Activated naive CD8-positive, alpha-beta T cell treated with anti-CD3 and anti-CD28 coated beads, Interleukin-2, amount 50 U/mL, for 16 hours (primary cell): Measurements from ENCODE around the gene PDGFA.
"Not testable (repeated sequence)": the region's sequence is repeated elsewhere in the genome, so short reads cannot be mapped to it uniquely, and the experiment has no call there.

Source experiments
- DNase-seq: peaks from one replicate; pipeline ENCODE4 v3.0.0-alpha.2; 2020; ENCODE audit warnings: low read depth, low spot score

The PDGFA gene

DNA sequence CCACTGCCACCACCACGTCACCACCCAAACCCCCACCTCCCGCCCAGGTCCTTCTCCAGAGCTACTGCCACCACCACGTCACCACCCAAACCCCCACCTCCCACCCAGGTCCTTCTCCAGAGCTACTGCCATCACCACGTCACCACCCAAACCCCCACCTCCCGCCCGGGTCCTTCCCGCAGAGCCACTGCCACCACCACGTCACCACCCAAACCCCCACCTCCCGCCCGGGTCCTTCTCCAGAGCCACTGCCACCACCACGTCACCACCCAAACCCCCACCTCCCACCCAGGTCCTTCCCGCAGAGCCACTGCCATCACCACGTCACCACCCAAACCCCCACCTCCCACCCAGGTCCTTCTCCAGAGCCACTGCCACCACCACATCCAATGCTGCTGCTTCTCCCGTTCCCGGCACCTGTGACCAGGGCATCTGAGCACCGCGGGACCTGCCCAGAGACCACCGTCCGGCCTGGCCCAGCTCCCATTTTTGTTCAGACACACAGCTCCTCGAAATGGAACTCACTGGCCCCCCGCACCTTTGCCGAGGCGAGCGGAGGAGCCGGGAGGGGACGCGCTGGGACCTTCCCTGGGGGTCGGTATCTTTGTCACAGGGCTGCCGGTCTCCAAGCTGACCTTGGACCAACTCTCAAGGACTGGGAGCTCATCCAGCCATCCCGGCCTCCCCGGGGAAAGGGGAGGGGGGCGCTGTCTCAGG lies 32.7 kb upstream of the PDGFA start:
- DNase-seq: not testable (repeated sequence)

DNA sequence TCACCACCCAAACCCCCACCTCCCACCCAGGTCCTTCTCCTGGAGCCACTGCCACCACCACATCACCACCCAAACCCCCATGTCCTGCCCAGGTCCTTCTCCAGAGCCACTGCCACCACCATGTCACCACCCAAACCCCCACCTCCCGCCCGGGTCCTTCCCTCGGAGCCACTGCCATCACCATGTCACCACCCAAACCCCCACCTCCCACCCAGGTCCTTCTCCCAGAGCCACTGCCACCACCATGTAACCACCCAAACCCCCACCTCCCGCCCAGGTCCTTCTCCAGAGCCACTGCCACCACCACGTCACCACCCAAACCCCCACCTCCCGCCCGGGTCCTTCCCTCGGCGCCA lies 31.9 kb upstream of the PDGFA start:
- DNase-seq: not testable (repeated sequence)

DNA sequence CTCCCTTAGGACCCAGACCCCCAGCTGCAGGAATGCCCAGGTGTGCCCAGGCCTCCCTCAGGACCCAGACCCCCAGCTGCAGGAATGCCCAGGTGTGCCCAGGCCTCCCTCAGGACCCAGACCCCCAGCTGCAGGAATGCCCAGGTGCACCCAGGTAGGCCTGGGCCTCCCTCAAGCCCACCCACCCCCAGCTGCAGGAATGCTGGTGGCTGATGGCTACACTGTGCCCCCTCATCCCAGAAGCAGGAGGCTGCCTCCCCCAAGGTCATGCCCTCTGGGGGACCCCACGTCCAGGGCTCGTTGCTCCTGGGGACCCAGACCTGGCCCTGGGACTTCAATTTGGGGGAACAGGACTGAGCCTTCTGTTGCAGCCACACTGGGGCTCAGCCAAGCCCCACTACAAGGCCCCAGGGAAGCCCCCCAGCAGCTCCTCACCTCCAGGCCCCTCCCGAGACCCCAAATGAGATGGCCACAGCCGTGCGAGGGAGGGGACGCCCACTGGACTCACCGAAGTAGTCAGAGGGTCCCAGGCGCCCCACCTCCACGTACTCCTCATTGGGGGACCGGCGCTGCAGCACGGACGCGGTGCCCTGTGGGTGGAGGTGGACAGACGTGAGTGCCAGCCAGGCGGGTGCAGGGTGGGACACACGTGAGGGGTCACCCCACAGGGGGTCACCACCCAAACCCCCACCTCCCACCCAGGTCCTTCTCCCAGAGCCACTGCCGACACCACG lies 31.4 kb upstream of the PDGFA start:
- DNase-seq: no peak

DNA sequence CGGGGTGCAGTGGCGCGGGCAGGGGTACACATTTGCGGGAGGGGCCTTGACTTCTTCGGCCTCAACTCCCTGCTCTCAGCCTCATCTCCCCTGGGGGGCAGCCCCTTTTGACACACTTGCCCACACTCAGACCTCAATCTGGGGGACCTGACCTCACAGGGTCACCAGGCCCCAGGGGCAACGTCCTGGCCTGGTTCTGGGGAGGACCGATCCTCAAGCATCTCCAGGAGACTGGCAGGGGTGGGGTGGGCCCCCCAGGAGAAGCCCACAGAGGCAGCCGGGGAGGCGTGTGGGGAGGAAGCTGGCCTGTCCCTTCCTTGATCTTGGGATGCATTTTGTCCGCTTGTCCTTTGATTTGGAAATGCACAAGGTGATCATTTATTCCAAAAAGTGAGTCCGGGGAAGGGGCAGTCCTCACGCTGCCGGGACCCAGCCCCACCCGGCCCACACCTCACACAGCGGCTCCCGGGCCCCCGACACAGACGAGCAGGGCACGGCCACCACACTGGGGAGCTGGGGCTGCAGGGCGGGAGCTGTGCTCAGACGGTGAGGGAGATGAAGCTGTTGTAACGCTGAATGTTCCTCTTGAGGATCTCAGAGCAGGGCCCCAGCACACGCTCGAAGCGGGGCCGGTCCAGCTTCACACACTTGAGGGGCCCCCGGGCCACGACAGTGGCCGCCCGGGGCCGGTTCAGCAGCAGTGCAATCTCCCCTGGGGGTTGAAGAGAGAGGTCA lies 30.4 kb upstream of the PDGFA start:
- DNase-seq: no peak

DNA sequence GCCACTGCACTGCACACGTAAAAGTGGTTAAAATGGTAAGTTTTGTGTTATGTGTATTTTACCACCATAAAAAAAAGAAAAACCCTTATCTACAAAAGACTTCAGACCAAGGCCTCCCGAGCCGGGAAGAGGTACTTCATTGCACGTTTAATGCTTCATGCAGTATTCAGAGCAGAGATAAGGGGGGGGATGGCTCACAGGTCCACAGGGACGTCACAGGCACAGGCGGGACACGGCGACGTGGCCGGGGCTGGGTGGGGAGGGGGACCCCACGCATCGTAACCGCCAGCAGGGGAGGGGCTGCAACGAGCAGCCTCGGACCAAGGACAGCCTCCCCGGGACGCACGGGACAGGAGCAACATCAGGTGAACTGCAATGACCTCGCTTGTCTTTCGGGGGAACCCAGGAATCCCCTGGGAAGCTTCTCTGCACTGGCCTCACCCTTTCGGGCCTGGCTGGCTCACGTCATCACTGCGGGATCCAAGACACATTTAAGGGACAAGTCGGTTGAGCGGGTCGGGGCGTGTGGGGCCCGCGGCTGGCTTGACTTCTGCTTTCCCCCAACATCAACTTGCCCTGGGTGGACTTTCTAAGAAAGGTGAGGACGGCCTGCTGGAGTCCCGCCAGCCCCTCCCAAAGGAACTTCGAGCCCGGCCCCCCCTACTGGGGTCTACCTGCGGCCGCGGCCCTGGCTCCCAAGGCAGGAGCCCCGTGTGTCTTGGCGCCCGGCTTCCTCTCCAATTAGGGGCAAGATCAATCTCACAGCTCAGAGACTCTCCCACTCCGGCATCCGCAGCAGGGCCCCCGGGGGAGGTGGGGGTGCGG lies 29.6 kb upstream of the PDGFA start:
- no peak for DNase-seq

DNA sequence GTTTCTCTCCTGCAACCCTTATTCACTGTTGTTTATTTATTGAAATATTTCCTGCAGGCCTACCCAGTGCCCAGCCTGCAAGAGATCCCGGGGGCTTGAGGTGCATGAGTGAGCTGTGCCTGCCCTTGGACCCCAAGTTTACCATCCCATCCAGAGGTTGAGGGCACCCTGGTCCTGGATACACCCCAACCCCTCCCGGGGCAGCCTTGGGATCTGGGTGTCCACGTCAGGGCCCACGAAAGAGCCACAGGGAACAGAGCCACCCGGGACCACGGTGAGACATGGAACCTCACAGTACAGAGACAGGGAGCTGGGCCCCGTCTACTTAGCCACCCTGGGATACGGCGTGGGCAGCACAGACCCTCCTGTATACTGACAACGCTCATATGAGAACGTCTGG lies 28.8 kb upstream of the PDGFA start:
- DNase-seq: no peak

DNA sequence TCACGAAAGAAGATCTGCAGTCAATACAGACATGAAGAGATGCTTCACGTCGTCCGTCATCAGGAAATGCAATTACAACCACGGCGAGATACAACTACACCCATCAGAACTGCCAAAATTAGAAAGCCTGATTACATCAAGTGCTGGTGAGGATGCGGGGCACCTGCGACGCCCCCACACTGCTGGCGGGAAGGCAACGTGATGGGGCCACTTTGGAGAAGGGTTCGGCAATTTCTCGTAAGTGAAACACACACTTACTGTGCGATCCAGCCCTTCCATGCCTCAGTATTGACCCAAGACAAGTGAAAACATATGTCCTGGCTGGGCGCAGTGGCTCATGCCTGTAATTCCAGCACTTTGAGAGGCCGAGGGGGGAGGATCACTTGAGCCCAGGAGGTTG lies 25.8 kb upstream of the PDGFA start:
- no peak for DNase-seq

DNA sequence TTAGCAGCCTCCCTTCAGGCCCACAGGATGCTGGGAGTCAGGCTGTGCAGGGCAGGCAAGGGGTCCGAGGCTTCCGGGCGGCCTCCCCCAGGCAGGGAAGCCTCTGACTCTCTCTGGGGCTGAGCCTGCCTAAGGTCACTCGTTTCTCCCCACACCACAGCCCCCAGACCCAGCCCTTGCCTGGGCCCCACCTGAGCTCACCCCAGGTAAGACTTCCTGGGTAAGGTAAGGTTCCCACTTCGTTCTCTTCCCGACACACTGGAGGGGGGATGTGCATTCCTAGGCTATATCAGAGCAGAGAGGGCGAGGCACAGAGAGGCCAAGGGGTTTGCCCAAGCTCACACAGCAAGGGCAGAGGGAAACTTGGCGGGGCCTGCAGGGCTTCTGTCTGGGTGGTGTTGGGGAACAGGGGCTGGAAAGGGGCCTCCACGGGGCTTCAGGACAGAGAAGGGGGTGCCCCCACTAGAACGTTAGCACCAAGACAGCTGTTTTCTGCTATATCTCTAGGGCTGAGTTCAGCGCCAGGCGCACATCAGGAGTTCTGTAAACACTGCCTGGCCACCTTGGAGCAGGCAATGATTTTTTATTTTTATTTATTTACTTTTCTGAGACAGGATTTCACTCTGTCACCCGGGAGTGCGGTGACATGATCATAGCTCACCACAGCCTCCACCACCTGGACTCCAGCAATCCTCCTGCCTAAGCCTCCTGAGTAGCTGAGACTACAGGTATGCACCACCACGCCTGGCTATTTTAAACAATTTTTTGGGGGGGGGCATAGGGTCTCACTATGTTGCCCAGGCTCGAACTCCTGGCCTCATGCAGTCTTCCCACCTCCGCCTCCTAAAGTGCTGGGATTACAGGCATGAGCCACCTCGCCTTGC lies 24.9 kb upstream of the PDGFA start:
- no peak for DNase-seq

DNA sequence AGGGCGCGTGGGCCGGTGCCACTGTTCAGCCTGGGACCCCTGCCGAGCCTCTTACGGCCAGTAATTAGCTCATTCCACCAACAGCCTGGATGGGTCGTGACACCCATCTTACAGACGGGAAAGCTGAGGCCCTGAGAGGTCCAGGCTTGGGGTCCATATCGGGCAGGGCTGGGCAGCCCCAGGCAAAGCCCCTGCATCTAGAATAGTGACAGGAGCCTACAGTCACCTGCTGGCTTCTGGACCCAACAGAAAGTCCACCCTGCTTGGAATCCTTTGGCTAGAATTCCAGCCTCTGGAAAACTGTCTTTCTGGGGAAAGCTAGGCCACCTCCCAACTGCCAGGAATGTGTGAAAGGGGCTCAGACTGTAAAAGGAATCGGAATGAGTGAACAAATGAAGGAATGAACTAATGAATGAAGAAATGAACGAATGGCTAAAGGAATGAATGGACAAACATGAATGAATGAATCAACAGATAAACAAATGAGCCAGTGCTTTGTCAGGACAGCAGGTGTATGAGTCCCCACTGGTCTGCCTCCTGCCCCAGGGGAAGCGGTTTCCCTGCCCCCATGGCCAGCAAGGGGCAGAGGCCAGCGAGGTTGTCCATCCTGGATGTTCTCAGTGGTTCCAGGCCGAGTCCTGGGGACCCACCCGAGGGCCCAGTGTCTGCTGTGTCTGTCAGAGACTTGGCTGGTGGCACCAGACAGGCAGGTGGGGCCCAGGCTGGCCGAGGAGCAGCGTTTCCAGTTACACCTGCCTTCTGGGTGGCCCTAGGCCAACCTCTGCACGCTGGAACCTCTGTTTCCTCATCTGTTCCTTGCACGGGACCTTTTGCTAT lies 24.1 kb upstream of the PDGFA start:
- DNase-seq: no peak

DNA sequence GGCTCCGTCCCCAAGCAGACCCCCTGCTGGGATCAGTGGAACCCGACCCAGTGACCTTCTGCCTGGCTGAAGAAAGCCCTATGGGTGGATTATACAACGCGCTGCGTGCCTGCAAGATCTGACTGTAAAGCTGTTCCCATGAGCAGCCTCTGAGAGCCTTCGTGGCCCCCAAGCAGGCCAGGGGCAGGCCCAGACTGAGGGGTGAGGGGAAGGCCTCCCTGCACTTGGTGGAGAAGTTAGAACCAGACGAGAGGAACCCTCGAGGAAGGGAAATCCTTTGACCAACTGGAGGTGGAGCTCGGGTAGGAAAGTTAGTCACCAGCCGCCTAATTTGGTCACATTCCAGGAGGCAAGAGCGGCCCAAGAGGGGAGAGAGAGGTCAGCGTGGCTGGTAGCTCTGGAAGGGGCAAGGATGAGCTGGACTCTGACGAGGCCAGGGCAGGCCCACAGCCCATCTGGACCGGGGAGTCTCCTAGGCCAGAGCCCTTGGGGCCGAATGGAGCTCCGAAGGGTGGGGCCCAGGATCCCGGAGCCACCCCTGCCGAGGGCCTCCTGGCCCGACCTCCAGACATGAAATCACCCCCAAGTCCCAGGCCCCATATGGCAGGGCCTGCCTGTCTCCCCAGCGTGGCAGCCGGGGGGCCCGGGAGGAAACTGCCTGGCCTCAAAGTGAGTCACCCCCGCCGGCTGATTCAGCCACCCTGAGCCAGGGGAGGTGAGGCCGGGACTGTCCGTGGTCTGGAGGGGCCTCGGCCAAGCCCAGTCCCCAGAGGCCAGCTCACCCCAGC lies 23.3 kb upstream of the PDGFA start:
- no peak for DNase-seq

DNA sequence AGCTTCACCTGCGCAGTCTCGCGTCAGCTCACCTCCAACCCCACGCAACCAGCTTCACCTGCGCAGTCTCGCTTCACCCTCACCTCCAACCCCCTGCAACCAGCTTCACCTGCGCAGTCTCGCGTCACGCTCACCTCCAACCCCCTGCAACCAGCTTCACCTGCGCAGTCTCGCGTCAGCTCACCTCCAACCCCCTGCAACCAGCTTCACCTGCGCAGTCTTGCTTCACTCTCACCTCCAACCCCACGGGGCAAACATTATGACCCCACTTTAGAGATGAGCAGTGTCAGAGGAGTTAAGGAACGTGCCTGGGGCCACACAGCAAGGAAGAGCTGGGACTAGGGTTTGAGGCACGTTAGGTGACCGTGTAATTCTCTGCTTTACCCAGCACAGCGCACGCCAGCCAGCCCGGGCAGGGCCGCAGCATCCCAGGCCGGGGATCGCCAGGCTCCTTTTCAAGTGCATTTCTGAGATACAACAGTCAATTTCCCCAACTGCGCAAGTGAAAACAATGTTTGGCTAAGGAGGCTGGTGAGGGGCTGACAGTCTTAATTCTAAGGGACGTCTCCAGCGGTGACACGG lies 22.6 kb upstream of the PDGFA start:
- no peak for DNase-seq

DNA sequence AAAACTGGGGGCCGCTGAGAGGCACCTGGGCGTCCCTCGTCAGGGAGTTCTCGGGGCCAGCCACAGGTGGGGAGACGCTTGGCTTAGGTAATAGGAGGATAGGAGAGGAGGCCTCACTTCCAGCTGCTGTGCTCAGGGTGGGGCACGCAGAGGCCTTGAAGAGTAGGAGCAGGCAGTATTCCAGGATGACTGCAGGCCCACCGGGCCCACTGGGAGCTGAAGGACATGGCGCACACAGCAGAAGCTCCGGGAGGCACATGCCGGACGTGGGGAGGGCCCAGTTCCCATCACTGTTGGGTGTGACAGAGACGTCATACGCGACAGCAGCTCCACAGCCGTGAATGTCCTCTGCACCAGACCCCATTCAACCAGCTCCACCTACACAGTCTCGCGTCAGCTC lies 22.0 kb upstream of the PDGFA start:
- no peak for DNase-seq

DNA sequence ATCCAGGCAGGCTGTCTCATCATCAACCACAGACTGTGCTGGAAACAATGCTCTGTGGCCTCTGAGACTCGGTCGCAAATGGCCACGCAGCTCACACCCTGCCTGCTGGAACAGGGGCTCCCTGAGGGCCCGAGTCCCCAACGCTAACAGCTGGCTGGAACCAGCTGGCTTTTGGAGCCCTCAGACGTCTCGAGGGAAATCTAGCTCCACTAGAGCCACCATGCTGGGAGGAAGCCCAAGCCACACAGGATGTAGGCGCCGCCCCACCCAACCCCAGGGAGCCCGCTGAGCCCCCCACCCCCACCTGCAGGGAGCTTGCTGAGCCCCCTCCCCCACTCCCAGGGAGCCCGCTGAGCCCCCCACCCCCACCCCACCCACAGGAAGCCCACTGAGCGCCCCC lies 21.4 kb upstream of the PDGFA start:
- DNase-seq: no peak

DNA sequence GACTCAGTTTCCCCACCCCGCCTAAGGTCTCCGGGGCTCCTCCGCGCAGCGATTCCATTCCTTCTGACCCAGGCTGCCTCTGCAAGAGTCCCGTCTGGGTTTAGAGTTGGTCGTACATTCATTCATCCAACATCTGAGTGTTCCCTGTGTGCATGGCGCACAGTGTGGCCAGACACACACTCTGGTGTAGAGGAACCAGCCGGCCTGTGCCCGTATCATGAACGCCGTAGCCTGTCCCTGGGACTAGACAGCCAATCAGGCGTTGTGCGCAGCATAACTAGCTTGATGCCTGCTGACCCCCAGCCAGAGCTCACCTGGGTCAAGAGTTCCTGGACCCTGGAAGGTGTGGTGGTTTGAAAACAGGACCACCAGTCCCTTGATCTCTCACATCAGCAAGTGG lies 20.9 kb upstream of the PDGFA start:
- DNase-seq: no peak

DNA sequence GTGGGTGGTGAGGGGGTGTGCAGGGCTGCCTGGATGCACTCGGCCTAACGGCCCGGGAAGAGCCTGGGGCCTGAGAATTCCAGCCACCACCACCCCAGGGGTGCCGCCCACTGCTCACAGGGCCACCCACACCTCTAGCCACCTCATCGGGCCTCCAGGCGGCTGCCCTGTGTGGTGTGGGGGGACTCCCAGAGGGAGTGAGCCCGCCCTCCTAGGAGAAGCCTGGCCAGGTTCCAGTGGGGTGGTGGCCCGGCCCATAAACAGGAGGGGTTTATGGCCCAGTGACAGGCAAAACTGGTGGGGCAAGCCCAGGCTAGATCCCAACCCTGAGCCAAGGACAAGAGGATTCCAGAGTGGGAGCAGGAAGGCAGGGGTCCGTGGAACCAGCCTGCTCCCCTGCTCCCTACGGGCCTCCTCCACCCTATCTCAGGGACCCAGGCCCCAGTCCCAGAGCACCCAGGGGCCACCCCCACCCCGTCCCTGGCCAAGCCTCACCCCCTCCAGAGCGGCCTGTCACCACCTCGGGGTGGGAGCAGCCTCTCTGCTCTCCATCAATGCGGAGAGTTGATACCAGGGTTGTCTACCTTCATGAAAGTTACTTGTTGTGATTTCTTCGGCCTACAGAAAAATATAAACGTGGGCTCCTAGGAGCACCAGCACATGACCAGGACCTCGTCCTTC lies 20.2 kb upstream of the PDGFA start:
- no peak for DNase-seq

DNA sequence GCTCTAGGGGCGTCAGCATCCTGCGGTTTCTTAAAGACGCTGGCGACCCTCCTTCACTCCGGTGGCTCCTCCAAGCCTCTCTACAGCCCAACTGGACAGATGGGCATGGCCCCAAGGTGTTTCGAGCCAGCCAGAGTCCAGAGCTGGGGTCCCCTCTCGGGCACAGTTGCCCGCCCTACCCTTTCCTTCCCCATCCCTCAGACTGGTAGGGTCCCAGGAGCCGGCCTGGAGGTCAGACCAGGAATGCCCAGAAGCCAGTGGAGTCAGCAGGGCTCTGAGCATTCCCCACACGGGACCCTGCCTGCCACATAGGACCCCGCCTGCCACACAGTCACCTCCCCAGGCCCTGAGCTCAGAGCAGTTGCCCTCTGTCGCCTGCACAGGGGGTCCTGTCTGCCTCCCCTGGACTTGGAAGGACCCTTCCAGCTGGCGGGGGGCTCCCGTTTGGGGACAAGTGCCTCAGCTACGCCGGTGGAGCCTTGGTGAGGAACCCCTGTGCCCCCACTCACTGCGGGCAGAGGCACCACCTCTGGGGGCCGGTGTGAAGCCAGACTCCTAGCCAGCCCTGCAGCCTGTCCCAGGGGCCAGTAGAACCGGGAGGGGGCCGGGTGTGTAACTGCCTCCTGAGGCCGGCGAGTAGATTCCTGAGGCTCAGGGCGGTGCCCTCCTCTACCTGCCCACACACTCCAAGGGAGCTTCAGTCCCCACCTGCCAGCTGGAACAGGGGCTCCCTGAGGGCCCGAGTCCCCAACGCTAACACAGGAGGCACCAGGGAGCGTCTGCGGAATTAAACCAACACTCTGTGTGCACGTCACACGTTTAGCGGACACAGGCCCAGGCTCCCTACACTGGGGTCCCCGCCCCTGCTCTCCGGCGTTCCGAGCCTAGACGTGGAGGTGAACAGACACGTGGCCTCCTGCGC lies 19.4 kb upstream of the PDGFA start:
- no peak for DNase-seq
